ENCODE data around the gene LRRIQ1. TPM values are rescaled to one million over a fixed set of nuclear protein-coding genes. Genes with fewer than 3 reads are reported as not detected.
A peak's percentile ranks its signal among the peaks of the same experiment; 100 is the strongest.
"Not testable (repeated sequence)": the region's sequence is repeated elsewhere in the genome, so short reads cannot be mapped to it uniquely, and the experiment has no call there.

LRRIQ1 gene
- total RNA-seq, 1 donor from 2014 or later, result 8.7 TPM

- DNase-seq (ENCODE audit: low read depth), result not testable (repeated sequence)
Observed at GRCh38 chr12:85203809-85204208, 167.7 kb downstream of the LRRIQ1 start.

- no peak for DNase-seq (ENCODE audit: low read depth)
Observed at GRCh38 chr12:85206543-85206942, 170.4 kb downstream of the LRRIQ1 start.

GRCh38 chr12:85224339-85224738 is 188.2 kb downstream of the LRRIQ1 start:
- DNase-seq (ENCODE audit: low read depth), result not testable (repeated sequence)

- no peak for DNase-seq (ENCODE audit: low read depth)
Observed at GRCh38 chr12:85225501-85225900, 189.3 kb downstream of the LRRIQ1 start.

- DNase-seq (ENCODE audit: low read depth), result no peak
Observed at GRCh38 chr12:85237327-85237726, 201.2 kb downstream of the LRRIQ1 start.

- no peak for DNase-seq (ENCODE audit: low read depth)
Observed at GRCh38 chr12:85244561-85244960, 208.4 kb downstream of the LRRIQ1 start.

- DNase-seq (ENCODE audit: low read depth), result peak; percentile 3
Observed at GRCh38 chr12:85253853-85254252, 217.7 kb downstream of the LRRIQ1 start.

GRCh38 chr12:85257671-85258070 is 221.5 kb downstream of the LRRIQ1 start:
- no peak for DNase-seq (ENCODE audit: low read depth)

GRCh38 chr12:85260447-85260846 is 224.3 kb downstream of the LRRIQ1 start:
- DNase-seq (ENCODE audit: low read depth), result no peak

- peak; percentile 19 for DNase-seq (ENCODE audit: low read depth)
Observed at GRCh38 chr12:85260896-85261295, 224.7 kb downstream of the LRRIQ1 start.

GRCh38 chr12:85266356-85266755 is 230.2 kb downstream of the LRRIQ1 start:
- no peak for DNase-seq (ENCODE audit: low read depth)

- DNase-seq (ENCODE audit: low read depth), result no peak
Observed at GRCh38 chr12:85273381-85274314, 237.5 kb downstream of the LRRIQ1 start.

- no peak for DNase-seq (ENCODE audit: low read depth)
Observed at GRCh38 chr12:85274315-85274651, 238.1 kb downstream of the LRRIQ1 start.

GRCh38 chr12:85275374-85275773 is 239.2 kb downstream of the LRRIQ1 start:
- no peak for DNase-seq (ENCODE audit: low read depth)

- no peak for DNase-seq (ENCODE audit: low read depth)
Observed at GRCh38 chr12:85277191-85277590, 241.0 kb downstream of the LRRIQ1 start.

GRCh38 chr12:85277900-85278597 is 241.9 kb downstream of the LRRIQ1 start:
- no peak for DNase-seq (ENCODE audit: low read depth)

GRCh38 chr12:85278598-85279448 is 242.7 kb downstream of the LRRIQ1 start:
- DNase-seq (ENCODE audit: low read depth), result no peak

GRCh38 chr12:85279449-85280164 is 243.5 kb downstream of the LRRIQ1 start:
- no peak for DNase-seq (ENCODE audit: low read depth)

GRCh38 chr12:85280165-85280983 is 244.2 kb downstream of the LRRIQ1 start, which contains the start of gene ALX1:
Gene ALX1, plus strand, starts transcription at chr12:85280220. Its CDS starts 42 bp downstream, at chr12:85280262.
- no peak for DNase-seq (ENCODE audit: low read depth)

GRCh38 chr12:85280984-85281630 is 245.0 kb downstream of the LRRIQ1 start:
- DNase-seq (ENCODE audit: low read depth), result no peak

Data from renal cortical epithelial cell (primary cell).